ENCODE data around the gene NDST4.
"Not testable (repeated sequence)": the region's sequence is repeated elsewhere in the genome, so short reads cannot be mapped to it uniquely, and the experiment has no call there.

Gene NDST4

GRCh38 chr4:114999880-115000279 lies 113.5 kb downstream of the NDST4 start:
- TF ChIP-seq CTCF (IDR thresholded peaks at IDR 0.05; ENCODE audit: low read length, missing control alignments), result no peak
- no peak overlapping the region for H3K4me3 ChIP-seq (replicated peaks; ENCODE audit: low read depth, low read length)
- DNase-seq (ENCODE audit: low read depth), result no peak

- TF ChIP-seq CTCF (IDR thresholded peaks at IDR 0.05; ENCODE audit: low read length, missing control alignments), result no peak
- DNase-seq (ENCODE audit: low read depth), result no peak
- H3K4me3 ChIP-seq (replicated peaks; ENCODE audit: low read depth, low read length), result no peak overlapping the region
Observed at GRCh38 chr4:114998316-114998715, 115.1 kb downstream of the NDST4 start.

GRCh38 chr4:114997576-114998247 lies 115.7 kb downstream of the NDST4 start:
- DNase-seq (ENCODE audit: low read depth), result peak; percentile 0
- no peak overlapping the region for H3K4me3 ChIP-seq (replicated peaks; ENCODE audit: low read depth, low read length)
- TF ChIP-seq CTCF (IDR thresholded peaks at IDR 0.05; ENCODE audit: low read length, missing control alignments), result no peak

- DNase-seq (ENCODE audit: low read depth), result no peak
- no peak for TF ChIP-seq CTCF (IDR thresholded peaks at IDR 0.05; ENCODE audit: low read length, missing control alignments)
- H3K4me3 ChIP-seq (replicated peaks; ENCODE audit: low read depth, low read length), result no peak overlapping the region
Observed at GRCh38 chr4:114986133-114986532, 127.3 kb downstream of the NDST4 start.

GRCh38 chr4:114980932-114981708 lies 132.3 kb downstream of the NDST4 start:
- DNase-seq (ENCODE audit: low read depth), result no peak
- no peak overlapping the region for H3K4me3 ChIP-seq (replicated peaks; ENCODE audit: low read depth, low read length)
- TF ChIP-seq CTCF (IDR thresholded peaks at IDR 0.05; ENCODE audit: low read length, missing control alignments), result no peak

GRCh38 chr4:114980399-114980798 lies 133.0 kb downstream of the NDST4 start:
- DNase-seq (ENCODE audit: low read depth); H3K4me3 ChIP-seq (replicated peaks; ENCODE audit: low read depth, low read length): not testable (repeated sequence)

GRCh38 chr4:114976901-114977300 lies 136.5 kb downstream of the NDST4 start:
- DNase-seq (ENCODE audit: low read depth), result no peak
- TF ChIP-seq CTCF (IDR thresholded peaks at IDR 0.05; ENCODE audit: low read length, missing control alignments), result no peak
- no peak overlapping the region for H3K4me3 ChIP-seq (replicated peaks; ENCODE audit: low read depth, low read length)
